Stimulated activated CD8-positive, alpha-beta memory T cell treated with anti-CD3 and anti-CD28 coated beads, Interleukin-4, amount 100 ng/mL, for 1 hour (primary cell): ENCODE results near the gene FBXW11.
"Not testable (repeated sequence)": the region's sequence is repeated elsewhere in the genome, so short reads cannot be mapped to it uniquely, and the experiment has no call there.

Experiments
- DNase-seq, 2 donors: peaks; one replicate each; pipeline ENCODE4 v3.0.0-alpha.2; 2020; ENCODE audit warnings: low read depth in 2 of 2, low spot score in 1 of 2

FBXW11 gene

DNA sequence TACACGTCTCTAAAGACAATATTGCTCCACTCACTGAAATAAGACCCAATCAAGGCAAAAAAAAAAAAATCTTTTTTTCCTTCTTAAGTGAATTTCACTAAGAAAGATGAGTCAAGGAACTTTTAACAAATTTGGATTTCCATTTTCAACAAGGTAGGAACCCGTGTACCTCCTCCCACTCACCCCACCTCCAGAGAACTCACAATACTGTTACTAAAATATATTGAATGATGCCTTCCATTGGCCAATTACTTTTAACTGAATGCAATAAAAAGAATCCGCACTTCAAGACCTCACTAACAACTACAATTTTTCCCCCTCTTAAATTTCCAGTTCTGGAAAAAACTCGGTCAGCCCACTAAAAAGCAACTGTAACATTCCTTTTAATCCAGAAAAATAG lies 50.7 kb downstream of the FBXW11 start:
- DNase-seq = no peak

- no peak for DNase-seq
Measured at GRCh38 chr5:171954721-171955120, 51.7 kb downstream of the FBXW11 start.

DNA sequence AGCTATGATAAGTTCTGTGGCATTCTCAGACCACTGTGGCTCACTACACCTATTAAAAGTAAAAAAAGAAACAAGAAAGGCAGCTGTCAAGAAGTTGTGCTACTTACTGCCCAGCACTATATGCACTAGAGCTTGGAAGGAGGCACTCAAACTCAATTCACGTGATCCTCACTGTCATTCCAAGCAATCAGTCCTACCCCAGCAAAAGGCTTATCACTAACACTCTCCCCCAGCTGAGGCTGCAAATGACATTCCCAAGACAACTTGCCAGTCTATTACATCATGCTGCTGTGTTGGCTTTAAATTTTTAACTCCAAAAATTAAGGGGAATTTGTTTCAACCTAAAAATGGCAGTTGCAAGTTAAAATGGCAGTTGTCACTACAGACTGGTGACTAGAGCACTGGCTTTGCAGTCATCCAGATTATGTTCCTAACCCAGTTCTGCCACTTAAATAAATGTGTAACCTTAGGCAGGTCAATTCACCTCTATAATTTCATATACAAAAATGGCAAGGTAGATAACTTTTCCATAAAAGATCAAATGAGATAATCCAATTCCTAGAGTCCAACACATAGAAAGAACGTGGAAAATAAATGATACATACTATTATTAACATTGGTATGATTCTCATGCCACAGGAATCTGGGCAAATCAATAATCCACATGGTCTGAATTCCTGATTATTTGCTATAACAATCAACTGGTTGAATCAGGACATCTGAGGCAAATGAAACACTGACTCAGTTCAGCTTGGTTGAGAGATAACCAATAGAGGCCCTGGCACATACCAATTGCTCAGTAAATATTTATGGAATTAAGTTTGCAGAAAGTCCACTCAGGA lies 52.4 kb downstream of the FBXW11 start:
- DNase-seq = no peak

GRCh38 chr5:171952021-171952420 lies 54.4 kb downstream of the FBXW11 start:
- no peak for DNase-seq

- no peak for DNase-seq
Measured at GRCh38 chr5:171951218-171951617, 55.2 kb downstream of the FBXW11 start.

- no peak for DNase-seq
Measured at GRCh38 chr5:171946000-171946781, 60.2 kb downstream of the FBXW11 start.

GRCh38 chr5:171945476-171945875 lies 61.0 kb downstream of the FBXW11 start:
- no peak for DNase-seq

GRCh38 chr5:171945066-171945465 lies 61.4 kb downstream of the FBXW11 start:
- no peak for DNase-seq

- DNase-seq = not testable (repeated sequence)
Measured at GRCh38 chr5:171942112-171942516, 64.3 kb downstream of the FBXW11 start.

- not testable (repeated sequence) for DNase-seq
Measured at GRCh38 chr5:171941675-171942074, 64.8 kb downstream of the FBXW11 start.

GRCh38 chr5:171941275-171941674 lies 65.2 kb downstream of the FBXW11 start:
- not testable (repeated sequence) for DNase-seq

GRCh38 chr5:171939951-171940350 lies 66.5 kb downstream of the FBXW11 start:
- no peak for DNase-seq

DNA sequence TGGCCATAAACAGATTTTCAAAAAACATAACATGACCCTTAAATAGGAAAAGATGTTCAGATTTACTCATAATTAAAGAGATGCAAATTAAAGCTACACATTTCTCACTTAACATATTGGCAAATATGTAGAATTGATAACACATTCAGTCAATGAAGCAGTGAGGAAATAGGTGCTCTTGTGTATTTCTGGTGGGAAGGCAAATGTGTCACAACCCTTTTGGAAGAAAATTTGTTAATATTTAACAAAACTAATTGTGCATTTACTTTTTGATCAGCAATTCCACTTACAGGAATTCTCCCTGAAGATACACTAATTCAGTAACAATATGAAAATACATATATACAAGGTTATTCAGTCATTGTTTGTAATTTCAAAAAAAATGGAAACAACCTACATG lies 68.1 kb downstream of the FBXW11 start:
- no peak for DNase-seq

- DNase-seq = no peak
Measured at GRCh38 chr5:171937351-171937750, 69.1 kb downstream of the FBXW11 start.

DNA sequence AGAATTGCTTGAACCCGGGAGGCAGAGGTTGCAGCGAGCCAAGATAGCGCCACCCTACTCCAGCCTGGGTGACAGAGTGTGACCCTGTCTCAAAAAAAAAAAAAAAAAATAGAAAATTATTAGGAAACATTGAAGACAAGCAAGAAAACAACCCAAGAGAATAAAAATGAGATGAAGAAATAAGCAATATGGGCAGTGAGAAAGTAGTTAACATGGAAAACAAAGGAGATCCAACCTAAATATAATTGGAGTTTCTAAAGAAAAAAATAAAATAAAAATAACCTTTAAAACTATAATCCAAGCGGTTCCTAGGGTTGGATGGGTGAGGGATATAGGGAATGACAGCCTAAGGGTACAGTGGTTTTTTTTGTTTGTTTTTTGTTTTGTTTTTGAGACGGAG lies 71.9 kb downstream of the FBXW11 start:
- DNase-seq = no peak

DNA sequence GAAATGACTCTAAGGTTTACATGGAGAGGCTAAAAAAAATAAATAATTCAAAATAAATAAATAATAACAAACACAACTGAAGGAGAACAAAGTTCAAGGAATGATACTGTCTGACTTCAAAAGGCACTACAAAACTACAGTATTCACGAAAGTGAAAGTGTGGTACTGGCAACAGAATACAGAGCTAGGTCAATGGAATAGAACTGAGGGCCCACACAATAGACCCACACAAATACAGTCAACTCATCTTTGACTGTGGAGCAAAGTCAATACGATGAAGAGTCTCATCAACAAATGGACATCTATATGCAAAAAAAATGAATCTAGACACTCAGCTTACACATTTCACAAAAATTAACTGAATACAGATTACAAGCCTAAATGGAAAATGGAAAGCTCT lies 75.3 kb downstream of the FBXW11 start:
- no peak for DNase-seq

GRCh38 chr5:171927345-171927941 lies 79.0 kb downstream of the FBXW11 start:
- no peak for DNase-seq

GRCh38 chr5:171926311-171926710 lies 80.1 kb downstream of the FBXW11 start:
- no peak for DNase-seq

DNA sequence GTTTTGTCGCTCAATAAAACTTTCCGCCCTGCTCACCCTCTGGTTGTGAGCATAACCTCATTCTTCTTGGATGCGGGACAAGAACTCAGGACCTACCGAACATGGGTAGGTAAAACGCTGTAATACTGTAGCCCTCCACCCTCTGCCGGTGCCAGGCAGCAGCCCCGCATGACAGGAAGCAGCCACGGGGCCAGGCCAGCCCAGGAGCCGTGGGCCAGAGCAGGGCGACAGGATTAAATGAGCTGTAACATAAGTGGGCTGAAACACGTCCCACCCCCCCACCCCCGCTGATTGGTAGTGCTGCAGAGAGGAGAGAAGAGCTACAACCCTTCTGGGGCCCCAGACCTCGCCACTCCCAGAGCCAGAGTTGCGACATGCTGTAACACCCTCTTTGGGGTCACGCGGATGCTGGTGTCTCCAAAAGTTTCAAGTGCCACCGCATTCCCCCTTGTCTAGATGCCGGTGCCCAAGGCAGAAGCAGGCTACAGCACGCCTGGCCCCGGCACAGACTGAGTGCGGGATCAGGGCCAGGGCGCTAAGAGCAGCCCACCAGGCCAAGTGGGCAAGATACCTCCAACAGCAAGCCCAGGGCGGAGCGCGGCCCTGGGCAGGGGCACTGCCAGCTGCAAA lies 81.8 kb downstream of the FBXW11 start:
- no peak for DNase-seq

DNA sequence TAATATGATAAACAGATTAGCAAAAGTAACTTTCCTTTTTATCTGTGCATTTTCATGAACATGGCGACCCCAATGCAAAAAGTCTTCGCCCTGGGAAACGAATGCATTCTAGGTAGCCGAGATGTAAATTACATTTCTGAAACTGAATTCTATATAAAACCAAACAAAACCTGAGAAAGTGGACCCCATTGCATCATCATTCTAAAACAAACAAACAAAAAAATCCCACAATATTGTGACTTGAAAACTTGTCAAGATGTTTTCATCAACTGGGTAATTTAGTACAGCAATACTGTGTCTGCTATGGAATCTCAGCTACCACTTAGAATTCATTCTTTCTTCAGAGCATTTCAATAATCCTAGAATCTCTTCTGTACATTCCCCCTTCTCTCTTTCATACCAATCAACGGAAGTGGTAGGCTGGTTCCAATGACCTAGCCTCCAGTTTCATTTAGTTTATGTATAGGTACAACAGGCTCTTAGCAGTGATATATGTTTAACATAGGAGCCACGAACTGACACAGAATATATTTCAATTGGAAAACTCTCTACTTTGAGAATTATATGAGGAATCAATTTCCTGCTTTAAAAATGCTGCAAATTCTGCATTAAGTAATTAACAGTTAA lies 85.6 kb downstream of the FBXW11 start:
- DNase-seq = no peak

DNA sequence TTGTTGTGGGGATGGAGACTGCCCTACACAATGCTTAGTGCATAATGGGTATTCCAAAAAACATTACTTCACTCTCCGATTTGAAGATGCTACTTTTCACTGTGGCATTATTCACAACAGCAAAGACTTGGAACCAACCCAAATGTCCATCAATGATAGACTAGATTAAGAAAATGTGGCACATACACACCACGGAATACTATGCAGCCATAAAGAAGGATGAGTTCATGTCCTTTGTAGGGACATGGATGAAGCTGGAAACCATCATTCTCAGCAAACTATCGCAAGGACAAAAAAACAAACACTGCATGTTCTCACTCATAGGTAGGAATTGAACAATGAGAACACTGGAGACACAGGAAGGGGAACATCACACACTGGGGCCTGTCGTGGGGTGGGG lies 90.7 kb downstream of the FBXW11 start:
- DNase-seq = not testable (repeated sequence)
